ENCODE results near the gene USP15. TPM values are rescaled to one million over a fixed set of nuclear protein-coding genes. Genes with fewer than 3 reads are reported as not detected.
"Not testable (repeated sequence)": the region's sequence is repeated elsewhere in the genome, so short reads cannot be mapped to it uniquely, and the experiment has no call there.

Gene USP15
- total RNA-seq, 1 donor from 2014 or later, result 97.9 TPM

DNA sequence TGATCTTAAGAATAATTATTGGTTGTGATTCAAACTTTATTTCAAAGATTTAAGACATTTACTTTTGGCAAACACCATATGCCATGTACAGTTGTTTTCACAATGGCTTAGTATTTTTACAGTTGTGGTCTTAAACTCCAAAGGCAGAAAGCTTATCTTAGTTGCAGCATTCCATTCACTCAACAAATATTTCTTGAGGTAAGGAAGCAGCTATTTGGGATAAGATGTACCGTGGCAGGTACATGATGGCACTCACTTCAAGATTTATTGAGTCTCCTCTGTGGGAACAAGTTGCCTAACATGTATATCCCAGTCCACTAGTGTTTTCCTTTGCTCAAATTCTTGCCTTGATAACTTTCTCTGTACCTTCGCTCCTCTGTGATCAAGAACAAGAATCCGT, 198.4 kb downstream of the USP15 start:
- DNase-seq, result no peak

DNA sequence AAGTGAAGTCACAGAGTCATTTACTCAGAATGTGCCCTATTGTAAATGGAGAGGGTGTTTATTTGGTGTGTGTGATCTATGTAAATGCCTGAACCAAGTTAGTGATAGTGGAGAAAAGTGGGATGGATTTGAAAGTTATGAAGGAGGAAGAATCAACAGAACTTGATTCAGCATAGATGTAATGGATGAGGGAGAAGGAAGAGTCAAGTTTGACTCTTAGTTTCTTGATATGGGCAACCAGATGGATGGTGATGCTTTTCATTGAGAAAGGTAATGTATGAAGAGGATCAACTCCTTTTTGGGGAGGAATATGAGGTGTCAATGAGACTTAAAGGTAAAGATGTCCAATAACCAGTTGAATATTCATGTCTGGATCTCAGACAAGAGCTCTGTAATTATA, 199.8 kb downstream of the USP15 start:
- DNase-seq, result no peak

DNA sequence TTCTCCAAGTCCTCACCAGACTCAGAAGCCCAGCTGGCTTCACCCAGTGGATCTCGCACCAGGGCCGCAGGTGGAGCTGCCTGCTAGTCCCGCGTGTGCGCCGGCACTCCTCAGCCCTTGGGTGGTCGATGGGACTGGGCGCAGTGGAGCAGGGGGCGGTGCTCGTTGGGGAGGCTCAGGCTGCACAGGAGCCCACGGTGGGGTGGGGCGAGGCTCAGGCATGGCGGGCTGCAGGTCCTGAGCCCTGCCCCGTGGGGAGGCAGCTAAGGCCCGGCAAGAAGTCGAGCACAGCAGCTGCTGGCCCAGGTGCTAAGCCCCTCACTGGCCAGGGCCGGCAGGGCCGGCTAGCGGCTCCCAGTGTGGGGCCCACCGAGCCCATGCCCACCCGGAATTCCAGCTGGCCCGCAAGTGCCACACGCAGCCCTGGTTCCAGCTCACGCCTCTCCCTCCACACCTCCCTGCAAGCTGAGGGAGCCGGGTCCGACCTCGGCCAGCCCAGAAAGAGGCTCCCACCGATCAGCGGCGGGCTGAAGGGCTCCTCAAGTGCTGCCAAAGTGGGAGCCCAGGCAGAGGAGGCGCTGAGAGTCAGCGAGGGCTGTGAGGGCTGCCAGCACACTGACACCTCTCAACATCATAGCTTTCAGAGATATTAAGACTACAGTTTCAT, 201.1 kb downstream of the USP15 start:
- DNase-seq, result not testable (repeated sequence)

DNA sequence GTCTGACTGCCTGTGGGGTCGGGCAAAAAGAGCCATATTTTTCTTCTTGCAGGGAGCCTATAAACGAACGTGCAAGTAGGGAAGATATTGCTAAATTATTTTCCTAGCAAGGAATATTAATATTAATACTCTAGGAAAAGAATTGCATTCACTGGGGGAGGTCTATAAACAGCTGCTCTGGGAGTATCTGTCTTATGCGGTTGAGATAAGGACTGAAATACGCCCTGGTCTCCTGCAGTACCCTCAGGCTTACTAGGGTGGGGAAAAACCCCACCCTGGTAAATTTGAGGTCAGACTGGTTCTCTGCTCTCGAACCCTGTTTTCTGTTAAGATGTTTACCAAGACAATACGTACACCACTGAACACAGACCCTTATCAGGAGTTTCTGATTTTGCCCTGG, 203.0 kb downstream of the USP15 start:
- not testable (repeated sequence) for DNase-seq

Small RNAs within 50 kb of the gene (small RNA-seq; reads per million reads assigned to genes)
- gene RF00017 (ENCODE audit: low replicate concordance) (not detected), gene RNU6-595P (ENCODE audit: low replicate concordance) (not detected)

Other genes starting within 250 kb of the USP15 start
- 108 TPM for gene MON2, start 206.4 kb downstream of the USP15 start, total RNA-seq